ENCODE results near the gene SERPINA4.
"Not testable (repeated sequence)": the region's sequence is repeated elsewhere in the genome, so short reads cannot be mapped to it uniquely, and the experiment has no call there.

The SERPINA4 gene

GRCh38 chr14:94592457-94592856 lies 31.2 kb downstream of the SERPINA4 start:
- no peak for DNase-seq (ENCODE audit: low read depth)

- DNase-seq (ENCODE audit: low read depth) = no peak
Measured at GRCh38 chr14:94593376-94593748, 32.1 kb downstream of the SERPINA4 start.

- DNase-seq (ENCODE audit: low read depth) = no peak
Measured at GRCh38 chr14:94593749-94594431, 32.6 kb downstream of the SERPINA4 start.

GRCh38 chr14:94594441-94594840 lies 33.2 kb downstream of the SERPINA4 start:
- no peak for DNase-seq (ENCODE audit: low read depth)

- no peak for DNase-seq (ENCODE audit: low read depth)
Measured at GRCh38 chr14:94595912-94596311, 34.7 kb downstream of the SERPINA4 start.

GRCh38 chr14:94596361-94596760 lies 35.1 kb downstream of the SERPINA4 start:
- DNase-seq (ENCODE audit: low read depth) = no peak

GRCh38 chr14:94597788-94598187 lies 36.5 kb downstream of the SERPINA4 start:
- DNase-seq (ENCODE audit: low read depth) = no peak

- no peak for DNase-seq (ENCODE audit: low read depth)
Measured at GRCh38 chr14:94598506-94598815, 37.2 kb downstream of the SERPINA4 start.

GRCh38 chr14:94598816-94599655 lies 37.8 kb downstream of the SERPINA4 start:
- peak; percentile 99 for DNase-seq (ENCODE audit: low read depth)

- peak; percentile 49 for DNase-seq (ENCODE audit: low read depth)
Measured at GRCh38 chr14:94599656-94600004, 38.4 kb downstream of the SERPINA4 start.

GRCh38 chr14:94600148-94600545 lies 38.9 kb downstream of the SERPINA4 start:
- DNase-seq (ENCODE audit: low read depth) = no peak

GRCh38 chr14:94601884-94602391 lies 40.7 kb downstream of the SERPINA4 start:
- peak; percentile 92 for DNase-seq (ENCODE audit: low read depth)

- DNase-seq (ENCODE audit: low read depth) = no peak
Measured at GRCh38 chr14:94602722-94603121, 41.5 kb downstream of the SERPINA4 start.

GRCh38 chr14:94605361-94605760 lies 44.1 kb downstream of the SERPINA4 start:
- DNase-seq (ENCODE audit: low read depth) = no peak

- DNase-seq (ENCODE audit: low read depth) = not testable (repeated sequence)
Measured at GRCh38 chr14:94608966-94609365, 47.7 kb downstream of the SERPINA4 start.

- no peak for DNase-seq (ENCODE audit: low read depth)
Measured at GRCh38 chr14:94611179-94611578, 49.9 kb downstream of the SERPINA4 start.

GRCh38 chr14:94612174-94612573 lies 50.9 kb downstream of the SERPINA4 start, which contains the start of gene SERPINA3:
TSS of gene SERPINA3 (plus strand) at chr14:94612391. CDS start at chr14:94614442, 2,051 bp downstream.
- peak; percentile 61 for DNase-seq (ENCODE audit: low read depth)

- no peak for DNase-seq (ENCODE audit: low read depth)
Measured at GRCh38 chr14:94612580-94613554, 51.6 kb downstream of the SERPINA4 start.

GRCh38 chr14:94613720-94614644 lies 52.7 kb downstream of the SERPINA4 start:
- DNase-seq (ENCODE audit: low read depth) = no peak

GRCh38 chr14:94614802-94615201 lies 53.6 kb downstream of the SERPINA4 start:
- DNase-seq (ENCODE audit: low read depth) = no peak

GRCh38 chr14:94615254-94615653 lies 54.0 kb downstream of the SERPINA4 start:
- DNase-seq (ENCODE audit: low read depth) = no peak
